ENCODE results near the gene GAS2L3.
"Not testable (repeated sequence)": the region's sequence is repeated elsewhere in the genome, so short reads cannot be mapped to it uniquely, and the experiment has no call there.

The GAS2L3 gene

GRCh38 chr12:100576331-100577036, 3.0 kb downstream of the GAS2L3 start:
- peak; percentile 2 for DNase-seq

- DNase-seq, result no peak
These were observed 5.4 kb downstream of the GAS2L3 start for GRCh38 chr12:100578923-100579322.

GRCh38 chr12:100579844-100580243, 6.4 kb downstream of the GAS2L3 start:
- no peak for DNase-seq

GRCh38 chr12:100584256-100584655, 10.8 kb downstream of the GAS2L3 start:
- no peak for DNase-seq

GRCh38 chr12:100591979-100592378, 18.5 kb downstream of the GAS2L3 start:
- DNase-seq, result no peak

- DNase-seq, result peak; percentile 3
These were observed 20.0 kb downstream of the GAS2L3 start for GRCh38 chr12:100593490-100593889.

GRCh38 chr12:100601626-100602025, 28.1 kb downstream of the GAS2L3 start:
- DNase-seq, result no peak

GRCh38 chr12:100602997-100603396, 29.5 kb downstream of the GAS2L3 start:
- not testable (repeated sequence) for DNase-seq

- DNase-seq, result no peak
These were observed 35.3 kb downstream of the GAS2L3 start for GRCh38 chr12:100608776-100609175.

- no peak for DNase-seq
These were observed 37.4 kb downstream of the GAS2L3 start for GRCh38 chr12:100610666-100611430.

- no peak for DNase-seq
These were observed 39.1 kb downstream of the GAS2L3 start for GRCh38 chr12:100612606-100613005.

GRCh38 chr12:100624571-100624970, 51.1 kb downstream of the GAS2L3 start:
- no peak for DNase-seq

GRCh38 chr12:100632445-100632892, 59.0 kb downstream of the GAS2L3 start:
- DNase-seq, result no peak

GRCh38 chr12:100633082-100633785, 59.8 kb downstream of the GAS2L3 start:
- not testable (repeated sequence) for DNase-seq

- no peak for DNase-seq
These were observed 69.8 kb downstream of the GAS2L3 start for GRCh38 chr12:100643246-100643645.

GRCh38 chr12:100646896-100647295, 73.4 kb downstream of the GAS2L3 start:
- DNase-seq, result no peak

GRCh38 chr12:100651108-100651507, 77.6 kb downstream of the GAS2L3 start:
- no peak for DNase-seq

GRCh38 chr12:100651694-100652093, 78.2 kb downstream of the GAS2L3 start:
- no peak for DNase-seq

- DNase-seq, result no peak
These were observed 79.0 kb downstream of the GAS2L3 start for GRCh38 chr12:100652488-100652887.

GRCh38 chr12:100656141-100656540, 82.7 kb downstream of the GAS2L3 start:
- DNase-seq, result no peak

- peak; percentile 35 for DNase-seq
These were observed 83.4 kb downstream of the GAS2L3 start for GRCh38 chr12:100656856-100657255.

GRCh38 chr12:100661300-100661951, 87.9 kb downstream of the GAS2L3 start:
- DNase-seq, result no peak

GRCh38 chr12:100666588-100666987, 93.1 kb downstream of the GAS2L3 start:
- no peak for DNase-seq

All from NCI-H2227 treated with DMSO at 0.1 percent for 48 hours (cell line).